MM.1S (cell line): Measurements from ENCODE around the gene UBIAD1.

Experiments
- DNase-seq: peaks from one replicate; pipeline ENCODE4 v3.0.0-alpha.2; 2015
- H2AFZ ChIP-seq: fragments of 300-600 bp; sonication (generic); 2 replicates; pipeline ENCODE4 v1.6.0; 2016; ENCODE audit warnings: antibody characterized with exemption, low read length
- H3F3A ChIP-seq: fragments of 300-600 bp; sonication (generic); 2 replicates; pipeline ENCODE4 v1.6.1; 2016; ENCODE audit warnings: mild to moderate bottlenecking, antibody characterized with exemption, low read length, moderate library complexity, mixed read lengths; ENCODE audit not compliant: insufficient read depth
- H3K27ac ChIP-seq: fragments of 300-600 bp; sonication (generic); 2 replicates; pipeline ENCODE4 v1.5.1; 2016; ENCODE audit warnings: mild to moderate bottlenecking, low read length
- H3K27me3 ChIP-seq: fragments of 300-600 bp; sonication (generic); replicated peaks from 2 replicates; pipeline ENCODE4 v1.6.0; 2016; ENCODE audit warnings: low read length; ENCODE audit not compliant: insufficient read depth
- H3K36me3 ChIP-seq: fragments of 300-600 bp; sonication (generic); replicated peaks from 2 replicates; pipeline ENCODE4 v1.6.1; 2016; ENCODE audit warnings: mild to moderate bottlenecking, low read length, mixed read lengths; ENCODE audit not compliant: insufficient read depth
- H3K4me1 ChIP-seq: fragments of 300-600 bp; sonication (generic); 2 replicates; pipeline ENCODE4 v1.6.1; 2016; ENCODE audit warnings: low read length, mixed read lengths
- H3K4me2 ChIP-seq: fragments of 300-600 bp; sonication (generic); 2 replicates; pipeline ENCODE4 v1.6.0; 2016; ENCODE audit warnings: low read depth, low read length
- H3K4me3 ChIP-seq: fragments of 300-600 bp; sonication (generic); 2 replicates; pipeline ENCODE4 v1.5.1; 2016; ENCODE audit warnings: low read length, mixed read lengths
- H3K79me2 ChIP-seq: fragments of 300-600 bp; sonication (generic); 2 replicates; pipeline ENCODE4 v1.6.1; 2016; ENCODE audit warnings: mixed run types, low read length, mixed read lengths
- H3K9ac ChIP-seq: fragments of 300-600 bp; sonication (generic); 2 replicates; pipeline ENCODE4 v1.6.1; 2016; ENCODE audit warnings: low read length, mixed read lengths
- H3K9me2 ChIP-seq: fragments of 300-600 bp; sonication (generic); replicated peaks from 2 replicates; pipeline ENCODE4 v1.6.1; 2016; ENCODE audit warnings: mild to moderate bottlenecking, low read length, mixed read lengths; ENCODE audit not compliant: insufficient read depth
- H3K9me3 ChIP-seq: fragments of 300-600 bp; sonication (generic); replicated peaks from 2 replicates; pipeline ENCODE4 v1.6.1; 2016; ENCODE audit warnings: mild to moderate bottlenecking, low read length, mixed read lengths; ENCODE audit not compliant: insufficient read depth
- H4K20me1 ChIP-seq: fragments of 300-600 bp; sonication (generic); 2 replicates; pipeline ENCODE4 v1.6.1; 2016; ENCODE audit warnings: mild to moderate bottlenecking, low read length, moderate library complexity, mixed read lengths; ENCODE audit not compliant: insufficient read depth
- CTCF ChIP-seq: fragments of 300-600 bp; sonication (generic); IDR thresholded peaks from 2 replicates; pipeline ENCODE4 v1.5.1; 2016; ENCODE audit warnings: antibody characterized with exemption, low read length, mixed read lengths
- EZH2 ChIP-seq: fragments of 300-600 bp; sonication (generic); optimal IDR thresholded peaks from 2 replicates; pipeline ENCODE3; 2017; ENCODE audit warnings: low read depth, mild to moderate bottlenecking, antibody characterized with exemption, low read length, mixed read lengths
- EZH2phosphoT487 ChIP-seq: fragments of 300-600 bp; sonication (generic); IDR thresholded peaks from 2 replicates; pipeline ENCODE4 v1.6.1; 2018; ENCODE audit warnings: antibody characterized with exemption, low read length

Gene UBIAD1

GRCh38 chr1:11331036-11331944 lies 58.3 kb downstream of the UBIAD1 start:
- Histone ChIP-seq H3K9me2 (no peaks in the 10 kb centered on the region), H4K20me1 (no peaks in the 10 kb centered on the region), H2AFZ (no peak overlapping the region), H3K4me1 (no peaks in the 10 kb centered on the region), H3K4me3 (no peak overlapping the region), H3K9me3 (no peaks in the 10 kb centered on the region), H3K36me3 (no peaks in the 10 kb centered on the region), H3F3A (no peaks in the 10 kb centered on the region), H3K4me2 (no peak overlapping the region), H3K9ac (no peak overlapping the region), H3K79me2 (no peaks in the 10 kb centered on the region), H3K27ac (no peak overlapping the region), H3K27me3 (peaks cover 84% of the 10 kb centered on the region)
- no peak for DNase-seq
- no peak for TF ChIP-seq CTCF

- Histone ChIP-seq H3K27me3 (peaks cover 76% of the 10 kb centered on the region), H3F3A (no peaks in the 10 kb centered on the region), H4K20me1 (no peaks in the 10 kb centered on the region), H3K79me2 (no peaks in the 10 kb centered on the region), H2AFZ (no peak overlapping the region), H3K4me1 (no peaks in the 10 kb centered on the region), H3K4me2 (no peak overlapping the region), H3K27ac (no peak overlapping the region), H3K9ac (no peak overlapping the region), H3K4me3 (no peak overlapping the region), H3K9me3 (no peaks in the 10 kb centered on the region), H3K36me3 (no peaks in the 10 kb centered on the region), H3K9me2 (no peaks in the 10 kb centered on the region)
- DNase-seq: no peak
- no peak for TF ChIP-seq CTCF
- no peak for TF ChIP-seq EZH2
- TF ChIP-seq EZH2phosphoT487: no peak
Measured at GRCh38 chr1:11331945-11332546, 59.0 kb downstream of the UBIAD1 start.

- Histone ChIP-seq H3K4me2 (no peak overlapping the region), H3K36me3 (no peaks in the 10 kb centered on the region), H3K27ac (no peak overlapping the region), H3K9me3 (no peaks in the 10 kb centered on the region), H3K9me2 (no peaks in the 10 kb centered on the region), H3K4me3 (no peak overlapping the region), H3K79me2 (no peaks in the 10 kb centered on the region), H3K27me3 (peaks cover 68% of the 10 kb centered on the region), H3K9ac (no peak overlapping the region), H3K4me1 (no peaks in the 10 kb centered on the region), H3F3A (no peaks in the 10 kb centered on the region), H2AFZ (no peak overlapping the region), H4K20me1 (no peaks in the 10 kb centered on the region)
- TF ChIP-seq EZH2phosphoT487 (no peak), CTCF (no peak)
- no peak for DNase-seq
Measured at GRCh38 chr1:11333631-11334030, 60.6 kb downstream of the UBIAD1 start.
